Spleen (tissue), 11 donors: Measurements from ENCODE around the gene ZC3H14. TPM values are rescaled to one million over a fixed set of nuclear protein-coding genes. Genes with fewer than 3 reads are reported as not detected.

ENCODE experiments used
- DNase-seq: peaks from one replicate; pipeline ENCODE4 v3.0.0-alpha.2; 2020
- H3K27ac ChIP-seq, 8 donors: fragments of 200-600 bp; sonication (generic) in 7 of 8; 1 replicate in 4 of 8; 2 replicates in 4 of 8; pipeline versions ENCODE4 v1.5.0 to v1.8.0; 2016 to 2021; ENCODE audit warnings: inconsistent platforms in 4 of 8, mild to moderate bottlenecking in 4 of 8, moderate library complexity in 1 of 8
- H3K27me3 ChIP-seq, 7 donors: fragments of 200-600 bp; sonication (generic) in 6 of 7; replicated peaks in 1 of 7; 1 replicate in 4 of 7; 2 replicates in 3 of 7; pipeline versions ENCODE4 v1.5.0 to v1.8.0; 2016 to 2021; ENCODE audit warnings: inconsistent platforms in 3 of 7, mild to moderate bottlenecking in 1 of 7
- H3K36me3 ChIP-seq, 6 donors: fragments of 200-600 bp; sonication (generic) in 5 of 6; 1 replicate in 4 of 6; 2 replicates in 2 of 6; pipeline versions ENCODE4 v1.5.0 to v1.8.0; 2016 to 2021; ENCODE audit warnings: inconsistent platforms in 2 of 6
- H3K4me1 ChIP-seq, 6 donors: fragments of 200-600 bp; sonication (generic) in 5 of 6; 1 replicate in 3 of 6; 2 replicates in 3 of 6; pipeline versions ENCODE4 v1.5.0 to v1.8.0; 2016 to 2021; ENCODE audit warnings: inconsistent platforms in 3 of 6
- H3K4me3 ChIP-seq, 8 donors: fragments of 200-600 bp; sonication (generic) in 7 of 8; 1 replicate in 4 of 8; 2 replicates in 4 of 8; pipeline versions ENCODE4 v1.5.0 to v1.8.0; 2016 to 2021; ENCODE audit warnings: inconsistent platforms in 4 of 8, mild to moderate bottlenecking in 4 of 8, moderate library complexity in 2 of 8
- H3K9me3 ChIP-seq, 8 donors: fragments of 200-600 bp; sonication (generic) in 7 of 8; 1 replicate in 4 of 8; 2 replicates in 4 of 8; pipeline versions ENCODE4 v1.5.0 to v1.8.0; 2016 to 2021; ENCODE audit warnings: inconsistent platforms in 4 of 8
- CTCF ChIP-seq, 11 experiments: fragments of 200-600 bp in 7 of 11; fragments of 450-650 bp in 4 of 11; sonication (generic) in 4 of 11; IDR thresholded peaks in 8 of 11; conservative IDR thresholded peaks in 3 of 11; 1 replicate in 7 of 11; 2 replicates in 4 of 11; pipeline versions ENCODE4 v1.4.0 to v1.8.0; 2016 to 2021; ENCODE audit warnings: antibody characterized with exemption in 11 of 11, inconsistent platforms in 4 of 11, mild to moderate bottlenecking in 1 of 11
- POLR2A ChIP-seq, 3 donors: fragments of 450-650 bp; IDR thresholded peaks; one replicate each; pipeline ENCODE4 v1.5.1; 2017; ENCODE audit warnings: antibody characterized with exemption in 3 of 3, mild to moderate bottlenecking in 1 of 3
- POLR2AphosphoS5 ChIP-seq, 3 donors: sonication (generic); formaldehyde crosslinking; IDR thresholded peaks; one replicate each; pipeline ENCODE4 v1.5.1; 2017; ENCODE audit warnings: antibody characterized with exemption in 3 of 3
- WGBS, 5 donors: extraction: QIAGEN DNeasy Blood & Tissue Kit in 3 of 5; methylation state at CpG; one replicate each; pipeline versions ENCODE4 v1.1.5 to v1.1.7; 2013 to 2018; 5-methylcytosine and 5-hydroxymethylcytosine counted together
- intact Hi-C: fragments of 100-400 bp; cut with DNase I; formaldehyde crosslinking; loops from one replicate; pipeline ENCODE4 v1.15.0; 2023; ENCODE audit warnings: low total_unique reads
- polyA plus RNA-seq, 3 donors: library from polyadenylated mRNA; stranded (reverse); fragments of 200-250 nt; gene quantifications; one replicate each; pipeline ENCODE4 v1.2.1, GENCODE V29; 2013
- total RNA-seq, 7 donors: library from RNA; depleted of rRNA in 3 of 7; stranded (reverse); fragments of >200 nt in 3 of 7; fragmentation: NEBNext Ultra II Directional in 4 of 7; extraction: Animal tissue kit (Norgen Biotek cat#: 25700) in 4 of 7; gene quantifications; one replicate each; pipeline versions ENCODE4 v1.1.0 to v1.2.1, GENCODE V29; 2016 to 2021
- donor health status: healthy with polysubstance abuse.
- donor health status: DM: no; HTN: no; CAD: no; lungs with moderate emphysema.
- donor health status: DM: no; HTN: no; CAD: no.
- donor health status: Bipolar disorder and iron deficiency.
- donor health status: healthy.
- donor health status: DM: no; HTN: no; CAD: no.
- donor health status: DM: yes; HTN: yes; CAD: no.

ZC3H14 gene
- total and polyA plus RNA-seq, 10 donors, result 12.6 to 78.5 (median 41.4) TPM

GRCh38 chr14:88547386-88547780 is 15.5 kb upstream of the ZC3H14 start:
- no peak for DNase-seq
- H3K4me3 ChIP-seq, result no peak overlapping the region
- TF ChIP-seq POLR2A (IDR thresholded peaks at IDR 0.05) (no peak), CTCF (IDR thresholded peaks at IDR 0.05 in 8 of 11, conservative IDR thresholded peaks at IDR 0.05 in 3 of 11) (no peak), POLR2AphosphoS5 (IDR thresholded peaks at IDR 0.05) (no peak)
- intact Hi-C loops, result no loop called here
- peaks cover 0 to 22% (median 11%) of the 10 kb centered on the region in 7 donors for H3K27me3 ChIP-seq
- no peak overlapping the region for H3K27ac ChIP-seq
- H3K9me3 ChIP-seq, result no peaks in the 10 kb centered on the region
- peaks cover 0 to 24% (median 19%) of the 10 kb centered on the region in 6 donors for H3K4me1 ChIP-seq
- H3K36me3 ChIP-seq, result peaks cover 0 to 10% (median 0%) of the 10 kb centered on the region in 6 donors
- 81 to 94% (median 89%) methylated on average over 3 of the region's 3 CpGs for WGBS, 5 donors

- Histone ChIP-seq H3K27ac (peak overlapping the region in 1 of 8 donors; percentile 26), H3K4me1 (peaks cover 0 to 49% (median 41%) of the 10 kb centered on the region in 6 donors), H3K36me3 (peaks cover 0 to 10% (median 0%) of the 10 kb centered on the region in 6 donors), H3K4me3 (peak overlapping the region in 1 of 8 donors; percentile 73), H3K27me3 (peaks cover 0 to 49% (median 31%) of the 10 kb centered on the region in 7 donors), H3K9me3 (no peaks in the 10 kb centered on the region)
- no peak for TF ChIP-seq POLR2AphosphoS5 (IDR thresholded peaks at IDR 0.05)
- TF ChIP-seq CTCF (IDR thresholded peaks at IDR 0.05 in 8 of 11, conservative IDR thresholded peaks at IDR 0.05 in 3 of 11), result no peak
- TF ChIP-seq POLR2A (IDR thresholded peaks at IDR 0.05), result no peak
- intact Hi-C loops, result no loop called here
- WGBS, 5 donors, result 90 to 95% (median 93%) methylated on average over 7 to 15 of the region's 15 CpGs
- no peak for DNase-seq
These were observed 12.8 kb upstream of the ZC3H14 start for GRCh38 chr14:88550078-88550477.

- peaks cover 0 to 10% (median 0%) of the 10 kb centered on the region in 6 donors for H3K36me3 ChIP-seq
- H3K27ac ChIP-seq, result peak overlapping the region in 7 of 8 donors; percentile 51 to 71 (median 63)
- DNase-seq, result peak; percentile 86
- intact Hi-C loops, result no loop called here
- 16 to 33% (median 20%) methylated on average over 17 to 50 of the region's 50 CpGs for WGBS, 5 donors
- H3K27me3 ChIP-seq, result peaks cover 0 to 61% (median 40%) of the 10 kb centered on the region in 7 donors
- peaks cover 0 to 61% (median 46%) of the 10 kb centered on the region in 6 donors for H3K4me1 ChIP-seq
- no peaks in the 10 kb centered on the region for H3K9me3 ChIP-seq
- peak overlapping the region; percentile 51 to 73 (median 53) for H3K4me3 ChIP-seq
- TF ChIP-seq CTCF (IDR thresholded peaks at IDR 0.05 in 8 of 11, conservative IDR thresholded peaks at IDR 0.05 in 3 of 11) (peak in 3 of 11 experiments; percentile 9 to 32 (median 29)), POLR2AphosphoS5 (IDR thresholded peaks at IDR 0.05) (peak; percentile 67 to 84 (median 75)), POLR2A (IDR thresholded peaks at IDR 0.05) (peak in 1 of 3 donors; percentile 16)
These were observed 11.6 kb upstream of the ZC3H14 start for GRCh38 chr14:88551094-88551870.

- Histone ChIP-seq H3K9me3 (no peaks in the 10 kb centered on the region), H3K4me3 (peak overlapping the region; percentile 51 to 73 (median 53)), H3K27ac (peak overlapping the region in 7 of 8 donors; percentile 51 to 71 (median 63)), H3K36me3 (peaks cover 0 to 10% (median 0%) of the 10 kb centered on the region in 6 donors), H3K4me1 (peaks cover 0 to 68% (median 46%) of the 10 kb centered on the region in 6 donors), H3K27me3 (peaks cover 0 to 68% (median 45%) of the 10 kb centered on the region in 7 donors)
- TF ChIP-seq POLR2AphosphoS5 (IDR thresholded peaks at IDR 0.05), result no peak
- intact Hi-C loops, result no loop called here
- no peak for DNase-seq
- WGBS, 5 donors, result 12 to 29% (median 15%) methylated on average over 16 to 23 of the region's 23 CpGs
These were observed 10.8 kb upstream of the ZC3H14 start for GRCh38 chr14:88551980-88552431.
